OCI-LY1 (cell line): ENCODE measurements around the gene C4A.
"Not testable (repeated sequence)": the region's sequence is repeated elsewhere in the genome, so short reads cannot be mapped to it uniquely, and the experiment has no call there.

ENCODE experiments used
- CTCF ChIP-seq: fragments of 200-600 bp; sonication (generic), shearing (Covaris generic); IDR thresholded peaks from 2 replicates; pipeline ENCODE4 v1.5.1; 2017; ENCODE audit warnings: mild to moderate bottlenecking, antibody characterized with exemption, low read length, moderate library complexity, mixed read lengths
- EZH2 ChIP-seq: fragments of 200-600 bp; sonication (generic), shearing (Covaris generic); IDR thresholded peaks from 2 replicates; pipeline ENCODE4 v1.8.0; 2017; ENCODE audit warnings: borderline replicate concordance, mixed run types, mild to moderate bottlenecking, antibody characterized with exemption, low read length, moderate library complexity, mixed read lengths

GRCh38 chr6:32029553-32029952, 47.7 kb downstream of the C4A start:
- not testable (repeated sequence) for TF ChIP-seq CTCF, EZH2
